HL-60 (cell line): Measurements from ENCODE around the gene KIF25.

ENCODE experiments used
- DNase-seq, 2 experiments: peaks; one replicate each; pipeline ENCODE4 v3.0.0-alpha.2; 2010 to 2020; ENCODE audit warnings: low read depth in 1 of 2, low spot score in 1 of 2
- H3K27ac ChIP-seq: fragments of 250-450 bp; sonication (Bioruptor Pico); replicated peaks from 2 replicates; pipeline ENCODE4 v1.5.1; 2020; ENCODE audit warnings: mild to moderate bottlenecking, moderate library complexity
- H3K27me3 ChIP-seq: fragments of 250-450 bp; sonication (Bioruptor Pico); 2 replicates; pipeline ENCODE4 v1.5.1; 2021; ENCODE audit warnings: mild to moderate bottlenecking, moderate library complexity; ENCODE audit not compliant: insufficient read depth, poor library complexity, severe bottlenecking
- H3K4me3 ChIP-seq: replicated peaks from 2 replicates; pipeline ENCODE4 v1.5.1; 2011; ENCODE audit warnings: mild to moderate bottlenecking, control low read depth, low read length; ENCODE audit not compliant: insufficient read depth
- CTCF ChIP-seq: IDR thresholded peaks from one replicate; pipeline ENCODE4 v1.5.1; 2011; ENCODE audit warnings: low read length, control low read depth, inconsistent platforms; ENCODE audit not compliant: insufficient read depth
- GABPA ChIP-seq: IDR thresholded peaks from 2 replicates; pipeline ENCODE4 v1.6.1; 2012; ENCODE audit warnings: low read depth
- POLR2AphosphoS5 ChIP-seq: IDR thresholded peaks from 2 replicates; pipeline ENCODE4 v1.6.1; 2012; ENCODE audit warnings: low read depth
- REST ChIP-seq: IDR thresholded peaks from 2 replicates; pipeline ENCODE4 v1.6.1; 2012; ENCODE audit warnings: low read depth; ENCODE audit not compliant: insufficient replicate concordance
- SPI1 ChIP-seq: IDR thresholded peaks from 2 replicates; pipeline ENCODE4 v1.6.1; 2012; ENCODE audit warnings: low read depth, mild to moderate bottlenecking, borderline replicate concordance

The KIF25 gene

GRCh38 chr6:168035098-168035660 lies 37.7 kb downstream of the KIF25 start:
- no peak for DNase-seq
- H3K27me3 ChIP-seq, result no peaks in the 10 kb centered on the region
- H3K4me3 ChIP-seq, result no peak overlapping the region
- H3K27ac ChIP-seq, result no peak overlapping the region
- TF ChIP-seq REST (no peak), GABPA (no peak), SPI1 (no peak), POLR2AphosphoS5 (no peak), CTCF (no peak)

DNA sequence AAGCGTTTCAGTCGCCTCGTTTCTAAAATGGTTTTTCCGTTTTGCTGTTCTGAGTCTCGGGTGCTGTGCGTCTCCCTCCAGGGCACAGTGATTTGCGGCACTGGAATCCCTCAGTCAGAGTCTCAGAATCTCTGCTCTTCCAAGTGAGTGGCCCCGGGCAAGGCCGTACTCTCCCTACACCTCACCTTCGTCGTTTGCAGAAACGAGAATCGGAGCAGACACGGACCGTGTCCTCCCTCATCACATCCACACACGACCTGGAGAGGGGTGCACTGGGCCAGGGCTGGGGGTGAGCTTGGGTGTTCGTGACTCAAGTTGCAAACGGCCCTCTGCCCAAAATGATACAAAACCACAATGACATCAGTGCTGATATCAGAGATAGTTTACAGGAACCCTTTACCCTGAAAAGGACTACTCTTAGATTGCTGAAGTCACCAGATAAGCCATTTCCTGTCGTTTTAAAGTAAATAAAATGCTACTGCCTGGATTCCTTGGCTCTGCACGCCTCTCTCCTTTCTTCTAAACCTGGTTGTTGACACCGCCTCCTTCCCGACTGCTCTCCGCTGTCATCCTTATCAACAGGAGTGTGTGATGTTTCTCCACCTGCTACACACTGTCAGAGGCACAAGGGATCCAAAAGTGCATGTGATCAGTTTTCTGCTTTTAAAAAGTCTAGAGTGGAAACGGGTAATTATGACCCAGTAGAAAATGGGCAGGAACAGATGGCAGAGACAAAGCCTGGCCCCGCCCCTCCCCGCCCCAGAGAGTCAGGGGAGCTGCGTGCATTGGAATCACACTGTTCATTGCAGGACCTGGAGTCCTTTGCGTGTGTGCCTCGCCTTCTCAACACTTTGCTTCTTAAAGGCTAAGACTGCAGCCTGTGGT lies 38.4 kb downstream of the KIF25 start:
- DNase-seq, result no peak
- Histone ChIP-seq H3K4me3 (no peak overlapping the region), H3K27ac (no peak overlapping the region), H3K27me3 (no peaks in the 10 kb centered on the region)
- TF ChIP-seq SPI1, result no peak
- no peak for TF ChIP-seq POLR2AphosphoS5
- no peak for TF ChIP-seq REST
- no peak for TF ChIP-seq CTCF
- TF ChIP-seq GABPA, result no peak

GRCh38 chr6:168037242-168037641 lies 39.8 kb downstream of the KIF25 start:
- DNase-seq, result no peak
- H3K4me3 ChIP-seq, result no peak overlapping the region
- no peaks in the 10 kb centered on the region for H3K27me3 ChIP-seq
- no peak overlapping the region for H3K27ac ChIP-seq
- TF ChIP-seq CTCF (no peak), SPI1 (no peak), POLR2AphosphoS5 (no peak), GABPA (no peak), REST (no peak)
